ENCODE measurements around the gene STX1A.

- TF ChIP-seq CTCF (IDR thresholded peaks at IDR 0.05), result no peak
- no peak for TF ChIP-seq POLR2A (IDR thresholded peaks at IDR 0.05)
These were observed 68.9 kb downstream of the STX1A start for GRCh38 chr7:73650524-73650923.

Measured in heart left ventricle (tissue), 13 donors.